Measurements from ENCODE around the gene CARD19.
"Not testable (repeated sequence)": the region's sequence is repeated elsewhere in the genome, so short reads cannot be mapped to it uniquely, and the experiment has no call there.

CARD19 gene

DNA sequence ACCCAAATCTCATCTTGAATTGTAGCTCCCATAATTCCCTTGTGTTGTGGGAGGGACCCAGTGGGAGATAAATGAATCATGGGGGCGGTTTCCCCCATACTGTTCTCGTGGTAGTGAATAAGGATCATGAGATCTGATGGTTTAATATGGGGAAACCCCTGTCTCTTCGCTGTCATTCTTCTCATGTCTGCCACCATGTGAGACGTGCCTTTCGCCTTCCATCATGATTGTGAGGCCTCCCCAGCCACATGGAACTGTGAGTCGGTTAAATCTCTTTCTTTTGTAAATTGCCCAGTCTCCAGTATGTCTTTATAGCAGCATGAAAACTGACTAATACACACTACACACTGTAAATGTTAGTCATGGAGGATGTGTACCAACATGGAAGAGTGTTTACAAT lies 50.7 kb downstream of the CARD19 start:
- not testable (repeated sequence) for H3K27me3 ChIP-seq (ENCODE audit: control insufficient read depth in 3 of 3, insufficient read depth in 3 of 3, low read depth in 1 of 3, low read length in 3 of 3); H3K18ac ChIP-seq (ENCODE audit: low read length); H2AFZ ChIP-seq (ENCODE audit: low read length); DNase-seq (ENCODE audit: low spot score); H3K9me3 ChIP-seq (replicated peaks in 1 of 2; ENCODE audit: control insufficient read depth in 2 of 2, insufficient read depth in 1 of 2, low read depth in 1 of 2, low read length in 2 of 2); H4K91ac ChIP-seq (ENCODE audit: low read depth, low read length, poor library complexity); H3K4me1 ChIP-seq (ENCODE audit: control insufficient read depth in 2 of 2, insufficient read depth in 1 of 2, low read depth in 1 of 2, low read length in 2 of 2); H2BK120ac ChIP-seq (ENCODE audit: low read depth, low read length); H2AK5ac ChIP-seq (ENCODE audit: low read depth, low read length); H2BK15ac ChIP-seq (ENCODE audit: low read length); H3K4me2 ChIP-seq (ENCODE audit: insufficient read depth, low read length, poor library complexity, severe bottlenecking); H2BK12ac ChIP-seq (ENCODE audit: low read length); H3K36me3 ChIP-seq (replicated peaks in 1 of 2; ENCODE audit: control insufficient read depth in 2 of 2, insufficient read depth in 2 of 2, low read length in 2 of 2); H3K9ac ChIP-seq (ENCODE audit: low read depth, low read length, poor library complexity); H3K4me3 ChIP-seq (ENCODE audit: low read length in 2 of 2); H2BK5ac ChIP-seq (ENCODE audit: low read length); H3K4ac ChIP-seq (ENCODE audit: low read length); H3K14ac ChIP-seq (ENCODE audit: low read length); H3K79me1 ChIP-seq (ENCODE audit: low read depth, low read length); H3K27ac ChIP-seq (replicated peaks; ENCODE audit: low read length); H4K8ac ChIP-seq (ENCODE audit: low read depth, low read length); H3K23ac ChIP-seq (ENCODE audit: low read depth, low read length, poor library complexity)
- WGBS, 2 donors (ENCODE audit: extremely low coverage in 2 of 2, insufficient read length in 2 of 2, insufficient replicate concordance in 1 of 2) = no CpG with 5 or more reads among the region's 6 CpGs

DNA sequence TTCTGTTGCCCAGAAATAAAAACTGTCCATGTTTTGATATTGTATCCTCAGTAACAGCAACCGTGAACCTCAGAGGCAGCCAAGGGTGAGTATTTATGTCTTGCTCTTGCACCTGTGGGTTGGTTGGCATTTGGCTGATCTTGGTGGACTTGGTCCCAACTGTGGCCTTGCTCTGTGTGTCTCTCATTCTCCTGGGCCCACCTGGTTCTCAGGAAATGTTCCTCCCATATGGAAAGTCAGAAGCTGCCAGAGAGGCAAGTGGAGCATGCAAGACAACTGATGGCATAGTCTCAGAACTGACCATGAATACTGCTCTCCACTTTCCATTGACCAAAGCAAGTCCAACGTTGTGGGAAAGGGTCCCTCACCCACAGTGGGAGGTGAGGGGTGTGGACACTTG lies 51.6 kb downstream of the CARD19 start:
- H2AFZ ChIP-seq (ENCODE audit: low read length) = no peak overlapping the region
- no peak overlapping the region for H4K91ac ChIP-seq (ENCODE audit: low read depth, low read length, poor library complexity)
- no peak for DNase-seq (ENCODE audit: low spot score)
- peak overlapping the region; percentile 89 for H3K14ac ChIP-seq (ENCODE audit: low read length)
- H3K9me3 ChIP-seq (replicated peaks in 1 of 2; ENCODE audit: control insufficient read depth in 2 of 2, insufficient read depth in 1 of 2, low read depth in 1 of 2, low read length in 2 of 2) = no peaks in the 10 kb centered on the region
- no peak overlapping the region for H2BK12ac ChIP-seq (ENCODE audit: low read length)
- no peak overlapping the region for H3K4me3 ChIP-seq (ENCODE audit: low read length in 2 of 2)
- no peaks in the 10 kb centered on the region for H3K36me3 ChIP-seq (replicated peaks in 1 of 2; ENCODE audit: control insufficient read depth in 2 of 2, insufficient read depth in 2 of 2, low read length in 2 of 2)
- H3K23ac ChIP-seq (ENCODE audit: low read depth, low read length, poor library complexity) = no peak overlapping the region
- peaks cover 0 to 8% (median 0%) of the 10 kb centered on the region in 3 experiments for H3K27me3 ChIP-seq (ENCODE audit: control insufficient read depth in 3 of 3, insufficient read depth in 3 of 3, low read depth in 1 of 3, low read length in 3 of 3)
- H3K27ac ChIP-seq (replicated peaks; ENCODE audit: low read length) = no peak overlapping the region
- H2BK120ac ChIP-seq (ENCODE audit: low read depth, low read length) = no peak overlapping the region
- H3K9ac ChIP-seq (ENCODE audit: low read depth, low read length, poor library complexity) = peak overlapping the region; percentile 21
- no peak overlapping the region for H2BK15ac ChIP-seq (ENCODE audit: low read length)
- H2AK5ac ChIP-seq (ENCODE audit: low read depth, low read length) = no peak overlapping the region
- no peak overlapping the region for H3K18ac ChIP-seq (ENCODE audit: low read length)
- peaks cover 0 to 6% of the 10 kb centered on the region in 2 donors for H3K4me1 ChIP-seq (ENCODE audit: control insufficient read depth in 2 of 2, insufficient read depth in 1 of 2, low read depth in 1 of 2, low read length in 2 of 2)
- no peak overlapping the region for H3K4me2 ChIP-seq (ENCODE audit: insufficient read depth, low read length, poor library complexity, severe bottlenecking)
- no peak overlapping the region for H3K4ac ChIP-seq (ENCODE audit: low read length)
- H3K79me1 ChIP-seq (ENCODE audit: low read depth, low read length) = no peaks in the 10 kb centered on the region
- H2BK5ac ChIP-seq (ENCODE audit: low read length) = no peak overlapping the region
- WGBS, 2 donors (ENCODE audit: extremely low coverage in 2 of 2, insufficient read length in 2 of 2, insufficient replicate concordance in 1 of 2) = no CpG with 5 or more reads among the region's 2 CpGs
- H4K8ac ChIP-seq (ENCODE audit: low read depth, low read length) = no peak overlapping the region

DNA sequence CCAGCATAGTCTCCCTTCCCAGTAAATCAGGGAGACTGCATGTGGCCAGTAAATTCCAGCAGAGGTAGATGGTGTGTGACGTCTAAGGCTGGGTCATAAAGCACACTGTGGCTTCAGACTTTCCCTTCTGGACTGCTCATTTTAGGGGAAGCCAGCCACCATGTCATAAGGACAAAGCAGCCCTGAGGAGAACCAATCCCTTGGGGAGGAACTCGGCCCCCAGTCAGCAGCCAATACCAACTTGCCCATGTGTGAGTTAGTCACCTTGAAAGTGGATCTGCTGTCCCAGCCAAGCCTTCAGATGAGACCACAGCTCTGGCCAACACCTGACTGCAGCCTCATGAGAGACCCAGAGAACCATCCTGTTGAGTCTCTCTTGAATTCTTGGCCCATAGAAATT lies 52.7 kb downstream of the CARD19 start:
- H4K91ac ChIP-seq (ENCODE audit: low read depth, low read length, poor library complexity) = no peak overlapping the region
- H3K36me3 ChIP-seq (replicated peaks in 1 of 2; ENCODE audit: control insufficient read depth in 2 of 2, insufficient read depth in 2 of 2, low read length in 2 of 2) = no peaks in the 10 kb centered on the region
- no peak overlapping the region for H2AK5ac ChIP-seq (ENCODE audit: low read depth, low read length)
- no peak overlapping the region for H3K4me3 ChIP-seq (ENCODE audit: low read length in 2 of 2)
- H3K27ac ChIP-seq (replicated peaks; ENCODE audit: low read length) = no peak overlapping the region
- no peak overlapping the region for H2AFZ ChIP-seq (ENCODE audit: low read length)
- H2BK5ac ChIP-seq (ENCODE audit: low read length) = no peak overlapping the region
- H3K4ac ChIP-seq (ENCODE audit: low read length) = no peak overlapping the region
- no peak for DNase-seq (ENCODE audit: low spot score)
- H3K9ac ChIP-seq (ENCODE audit: low read depth, low read length, poor library complexity) = no peak overlapping the region
- H4K8ac ChIP-seq (ENCODE audit: low read depth, low read length) = no peak overlapping the region
- no peak overlapping the region for H3K23ac ChIP-seq (ENCODE audit: low read depth, low read length, poor library complexity)
- H3K4me1 ChIP-seq (ENCODE audit: control insufficient read depth in 2 of 2, insufficient read depth in 1 of 2, low read depth in 1 of 2, low read length in 2 of 2) = peaks cover 0 to 6% of the 10 kb centered on the region in 2 donors
- no peaks in the 10 kb centered on the region for H3K79me1 ChIP-seq (ENCODE audit: low read depth, low read length)
- WGBS, 2 donors (ENCODE audit: extremely low coverage in 2 of 2, insufficient read length in 2 of 2, insufficient replicate concordance in 1 of 2) = no CpG with 5 or more reads among the region's 2 CpGs
- H3K9me3 ChIP-seq (replicated peaks in 1 of 2; ENCODE audit: control insufficient read depth in 2 of 2, insufficient read depth in 1 of 2, low read depth in 1 of 2, low read length in 2 of 2) = no peaks in the 10 kb centered on the region
- H2BK15ac ChIP-seq (ENCODE audit: low read length) = no peak overlapping the region
- no peak overlapping the region for H3K18ac ChIP-seq (ENCODE audit: low read length)
- H3K27me3 ChIP-seq (ENCODE audit: control insufficient read depth in 3 of 3, insufficient read depth in 3 of 3, low read depth in 1 of 3, low read length in 3 of 3) = peaks cover 0 to 5% (median 0%) of the 10 kb centered on the region in 3 experiments
- no peak overlapping the region for H2BK120ac ChIP-seq (ENCODE audit: low read depth, low read length)
- H3K4me2 ChIP-seq (ENCODE audit: insufficient read depth, low read length, poor library complexity, severe bottlenecking) = no peak overlapping the region
- no peak overlapping the region for H3K14ac ChIP-seq (ENCODE audit: low read length)
- no peak overlapping the region for H2BK12ac ChIP-seq (ENCODE audit: low read length)

DNA sequence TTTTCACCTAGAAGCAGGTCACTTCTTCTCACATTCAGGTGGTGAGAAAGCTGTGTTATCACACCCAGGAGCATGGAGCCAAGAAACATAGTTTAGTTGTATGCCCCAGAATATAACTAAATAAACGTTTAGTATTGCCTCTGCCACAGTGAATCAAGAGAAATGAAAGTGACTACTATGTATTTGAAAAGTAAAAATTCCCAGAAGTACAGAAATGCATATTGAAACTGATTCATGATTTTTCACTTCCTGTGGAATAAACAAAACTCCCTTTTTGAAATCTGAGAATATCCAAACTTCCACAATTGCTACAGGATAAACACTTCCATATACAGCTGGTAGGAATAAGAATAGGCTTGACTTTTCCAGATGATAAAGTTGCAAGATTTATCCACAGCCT lies 53.3 kb downstream of the CARD19 start:
- Histone ChIP-seq H2BK5ac (ENCODE audit: low read length) (no peak overlapping the region), H2AFZ (ENCODE audit: low read length) (no peak overlapping the region), H2BK120ac (ENCODE audit: low read depth, low read length) (no peak overlapping the region), H3K14ac (ENCODE audit: low read length) (no peak overlapping the region), H3K23ac (ENCODE audit: low read depth, low read length, poor library complexity) (no peak overlapping the region), H3K27ac (replicated peaks; ENCODE audit: low read length) (no peak overlapping the region), H4K91ac (ENCODE audit: low read depth, low read length, poor library complexity) (no peak overlapping the region), H3K79me1 (ENCODE audit: low read depth, low read length) (no peaks in the 10 kb centered on the region), H2AK5ac (ENCODE audit: low read depth, low read length) (no peak overlapping the region), H3K4me3 (ENCODE audit: low read length in 2 of 2) (no peak overlapping the region), H2BK15ac (ENCODE audit: low read length) (no peak overlapping the region), H3K4ac (ENCODE audit: low read length) (no peak overlapping the region), H3K9ac (ENCODE audit: low read depth, low read length, poor library complexity) (no peak overlapping the region), H3K36me3 (replicated peaks in 1 of 2; ENCODE audit: control insufficient read depth in 2 of 2, insufficient read depth in 2 of 2, low read length in 2 of 2) (no peaks in the 10 kb centered on the region), H4K8ac (ENCODE audit: low read depth, low read length) (no peak overlapping the region), H3K4me1 (ENCODE audit: control insufficient read depth in 2 of 2, insufficient read depth in 1 of 2, low read depth in 1 of 2, low read length in 2 of 2) (peaks cover 0 to 1% of the 10 kb centered on the region in 2 donors), H3K18ac (ENCODE audit: low read length) (no peak overlapping the region), H2BK12ac (ENCODE audit: low read length) (no peak overlapping the region), H3K27me3 (ENCODE audit: control insufficient read depth in 3 of 3, insufficient read depth in 3 of 3, low read depth in 1 of 3, low read length in 3 of 3) (no peaks in the 10 kb centered on the region), H3K9me3 (replicated peaks in 1 of 2; ENCODE audit: control insufficient read depth in 2 of 2, insufficient read depth in 1 of 2, low read depth in 1 of 2, low read length in 2 of 2) (no peaks in the 10 kb centered on the region), H3K4me2 (ENCODE audit: insufficient read depth, low read length, poor library complexity, severe bottlenecking) (no peak overlapping the region)
- no CpG with 5 or more reads among the region's 1 CpG for WGBS, 2 donors (ENCODE audit: extremely low coverage in 2 of 2, insufficient read length in 2 of 2, insufficient replicate concordance in 1 of 2)
- DNase-seq (ENCODE audit: low spot score) = no peak
